Measurements from ENCODE around the gene TACR1. TPM values are rescaled to one million over a fixed set of nuclear protein-coding genes. Genes with fewer than 3 reads are reported as not detected.
A peak's percentile ranks its signal among the peaks of the same experiment; 100 is the strongest.
"Not testable (repeated sequence)": the region's sequence is repeated elsewhere in the genome, so short reads cannot be mapped to it uniquely, and the experiment has no call there.

Gene TACR1, protein sequence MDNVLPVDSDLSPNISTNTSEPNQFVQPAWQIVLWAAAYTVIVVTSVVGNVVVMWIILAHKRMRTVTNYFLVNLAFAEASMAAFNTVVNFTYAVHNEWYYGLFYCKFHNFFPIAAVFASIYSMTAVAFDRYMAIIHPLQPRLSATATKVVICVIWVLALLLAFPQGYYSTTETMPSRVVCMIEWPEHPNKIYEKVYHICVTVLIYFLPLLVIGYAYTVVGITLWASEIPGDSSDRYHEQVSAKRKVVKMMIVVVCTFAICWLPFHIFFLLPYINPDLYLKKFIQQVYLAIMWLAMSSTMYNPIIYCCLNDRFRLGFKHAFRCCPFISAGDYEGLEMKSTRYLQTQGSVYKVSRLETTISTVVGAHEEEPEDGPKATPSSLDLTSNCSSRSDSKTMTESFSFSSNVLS
- not detected in 2 replicates for total RNA-seq (2021)
- Bru-seq, nascent RNA, result percentile 3 among the genes with signal in this experiment
- BruChase-seq, experiment 1, labeled RNA remaining after a 2-hour chase, result percentile 3 among the genes with signal in this experiment
- BruChase-seq, experiment 2, labeled RNA remaining after a 6-hour chase, result percentile 2 among the genes with signal in this experiment
- long read RNA-seq, result 0 reads

DNA sequence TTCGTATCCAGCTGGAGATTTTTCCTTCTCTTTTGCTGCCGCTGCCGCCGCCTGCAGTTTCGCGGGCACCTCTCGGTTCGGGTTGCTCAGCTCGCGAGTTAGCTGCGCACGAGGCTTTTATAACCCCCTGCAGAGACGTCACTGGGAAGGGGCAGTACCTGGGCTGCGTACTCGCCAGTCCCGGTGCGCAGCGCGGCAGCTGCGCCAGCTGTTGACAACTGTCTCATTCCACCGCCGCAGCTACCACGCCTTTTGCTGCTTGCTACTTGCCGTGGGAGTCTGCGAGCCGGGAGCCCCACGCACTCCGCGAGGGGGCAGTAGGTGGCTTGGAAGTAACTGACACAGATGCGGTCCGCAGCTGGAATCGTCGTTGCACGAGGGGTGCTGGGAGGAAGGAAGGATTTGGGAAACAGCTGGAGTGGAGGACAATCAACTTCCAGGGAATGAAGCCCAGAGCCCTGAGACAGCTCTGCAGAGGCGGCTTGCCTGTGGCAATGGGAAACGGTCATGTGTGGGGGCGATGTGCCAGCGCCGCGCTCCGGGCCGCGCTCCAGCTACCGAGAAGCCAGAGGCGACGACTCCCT lies at the start of gene TACR1:
Gene TACR1, minus strand, starts transcription at position 93 of the 584 bp plus-strand sequence. CDS start 586 bp downstream, outside the sequence.
- no TSS peak for BruUV-seq (replicated peaks)

DNA sequence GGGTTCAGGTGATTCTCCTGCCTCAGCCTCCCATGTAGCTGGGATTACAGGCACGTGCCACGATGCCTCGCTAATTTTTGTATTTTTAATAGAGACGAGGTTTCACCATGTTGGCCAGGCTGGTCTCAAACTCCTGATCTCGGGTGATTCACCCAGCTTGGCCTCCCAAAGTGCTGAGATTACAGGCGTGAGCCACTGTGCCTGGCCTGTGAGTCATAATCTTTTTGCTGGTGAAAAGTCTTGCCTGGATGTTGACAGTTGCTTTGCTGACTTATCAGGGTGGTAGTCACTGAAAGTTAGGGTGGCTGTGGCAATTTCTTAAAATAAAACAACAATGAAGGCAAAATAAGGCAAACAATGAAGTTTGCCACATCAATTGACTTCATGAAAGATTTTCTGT lies 49.3 kb upstream of the TACR1 start:
- intact Hi-C loops (cut with micrococcal nuclease; ENCODE audit: unreplicated experiment); H3K4me3 ChIP-seq (ENCODE audit: low read depth, low read length, poor library complexity, severe bottlenecking); H3K27ac ChIP-seq (ENCODE audit: low read depth, low read length, poor library complexity, severe bottlenecking); CTCF ChIA-PET; H3K36me3 ChIP-seq (ENCODE audit: insufficient read depth, low read length, poor library complexity, severe bottlenecking); DNase-seq (ENCODE audit: low spot score); BruUV-seq (replicated peaks); H3K27me3 ChIP-seq (replicated peaks; ENCODE audit: insufficient read depth, low read depth, low read length, poor library complexity); H3K9me3 ChIP-seq (ENCODE audit: low read depth, low read length, poor library complexity, severe bottlenecking); H3K4me1 ChIP-seq (ENCODE audit: insufficient read depth, low read length, poor library complexity, severe bottlenecking); POLR2A ChIA-PET (ENCODE audit: low non-redundant PET): not testable (repeated sequence)

More for the DNA sequence above, at the start of gene TACR1:
- CTCF ChIA-PET, result interaction anchor here (0.5 to 1.3 kb wide), 5 partner anchors 122 to 403 kb away, joined by 3 to 9 read pairs (median 3); no protein-coding TSS in a partner anchor
- intact Hi-C loops (cut with micrococcal nuclease; ENCODE audit: unreplicated experiment), result loop anchor here (2.0 kb wide), 2 partner anchors 205 to 281 kb away; no protein-coding TSS in a partner anchor
- Histone ChIP-seq H3K4me1 (ENCODE audit: insufficient read depth, low read length, poor library complexity, severe bottlenecking) (peaks cover 15% of the 10 kb centered on the region), H3K27me3 (replicated peaks; ENCODE audit: insufficient read depth, low read depth, low read length, poor library complexity) (peaks cover 77% of the 10 kb centered on the region), H3K27ac (ENCODE audit: low read depth, low read length, poor library complexity, severe bottlenecking) (no peak within 1 kb of the TSS), H3K36me3 (ENCODE audit: insufficient read depth, low read length, poor library complexity, severe bottlenecking) (no peaks in the 10 kb centered on the region), H3K4me3 (ENCODE audit: low read depth, low read length, poor library complexity, severe bottlenecking) (peak within 1 kb of the TSS; percentile 39), H3K9me3 (ENCODE audit: low read depth, low read length, poor library complexity, severe bottlenecking) (no peaks in the 10 kb centered on the region)
- peak; percentile 87 for DNase-seq (ENCODE audit: low spot score)
- no peak for TF ChIP-seq EZH2 (IDR thresholded peaks at IDR 0.05; ENCODE audit: borderline replicate concordance, low read depth, low read length, poor library complexity, severe bottlenecking)
- TF ChIP-seq, protein P1, sequence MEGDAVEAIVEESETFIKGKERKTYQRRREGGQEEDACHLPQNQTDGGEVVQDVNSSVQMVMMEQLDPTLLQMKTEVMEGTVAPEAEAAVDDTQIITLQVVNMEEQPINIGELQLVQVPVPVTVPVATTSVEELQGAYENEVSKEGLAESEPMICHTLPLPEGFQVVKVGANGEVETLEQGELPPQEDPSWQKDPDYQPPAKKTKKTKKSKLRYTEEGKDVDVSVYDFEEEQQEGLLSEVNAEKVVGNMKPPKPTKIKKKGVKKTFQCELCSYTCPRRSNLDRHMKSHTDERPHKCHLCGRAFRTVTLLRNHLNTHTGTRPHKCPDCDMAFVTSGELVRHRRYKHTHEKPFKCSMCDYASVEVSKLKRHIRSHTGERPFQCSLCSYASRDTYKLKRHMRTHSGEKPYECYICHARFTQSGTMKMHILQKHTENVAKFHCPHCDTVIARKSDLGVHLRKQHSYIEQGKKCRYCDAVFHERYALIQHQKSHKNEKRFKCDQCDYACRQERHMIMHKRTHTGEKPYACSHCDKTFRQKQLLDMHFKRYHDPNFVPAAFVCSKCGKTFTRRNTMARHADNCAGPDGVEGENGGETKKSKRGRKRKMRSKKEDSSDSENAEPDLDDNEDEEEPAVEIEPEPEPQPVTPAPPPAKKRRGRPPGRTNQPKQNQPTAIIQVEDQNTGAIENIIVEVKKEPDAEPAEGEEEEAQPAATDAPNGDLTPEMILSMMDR (conservative IDR thresholded peaks at IDR 0.05; ENCODE audit: low read depth, low read length), result peak; percentile 85
- POLR2A ChIA-PET (ENCODE audit: low non-redundant PET), result no interaction called here

DNA sequence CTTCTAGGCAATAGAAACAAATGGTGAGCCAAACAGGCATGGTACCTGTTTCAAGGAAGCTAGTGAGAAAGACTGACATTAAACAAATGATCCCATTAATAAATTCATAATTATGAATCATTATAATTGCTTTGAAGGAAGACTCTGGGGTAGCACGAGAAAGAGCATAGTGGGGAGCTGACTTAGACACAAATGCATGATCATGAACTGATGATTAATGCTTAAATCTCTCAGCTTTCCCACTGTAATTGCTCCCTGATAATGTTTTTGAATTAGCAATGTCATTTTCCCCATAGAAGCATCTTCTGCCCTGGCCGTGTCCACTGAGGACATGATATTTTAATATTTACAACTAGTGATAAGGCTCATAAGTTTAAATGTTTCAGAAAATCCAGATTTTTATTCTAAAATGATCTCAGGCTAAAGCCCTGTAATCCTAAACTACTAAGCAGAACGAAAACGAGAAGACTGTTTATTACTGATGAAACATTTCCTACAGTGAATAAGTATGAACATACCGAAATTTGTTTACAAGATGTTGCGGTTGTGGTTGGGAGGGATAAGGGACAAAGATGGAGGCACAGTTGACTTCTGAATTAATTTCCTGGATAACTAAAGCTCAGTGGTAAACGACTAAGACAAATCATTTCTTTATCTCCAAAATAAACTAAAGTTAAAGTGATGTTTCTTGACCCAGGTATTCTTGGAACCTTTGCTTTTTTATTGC lies 47.3 kb upstream of the TACR1 start:
- ChIA-PET POLR2A (ENCODE audit: low non-redundant PET) (no interaction called here), CTCF (no interaction called here)
- BruUV-seq (replicated peaks), result no TSS peak
- H3K27ac ChIP-seq (ENCODE audit: low read depth, low read length, poor library complexity, severe bottlenecking), result no peak overlapping the region
- no peaks in the 10 kb centered on the region for H3K36me3 ChIP-seq (ENCODE audit: insufficient read depth, low read length, poor library complexity, severe bottlenecking)
- H3K27me3 ChIP-seq (replicated peaks; ENCODE audit: insufficient read depth, low read depth, low read length, poor library complexity), result no peaks in the 10 kb centered on the region
- intact Hi-C loops (cut with micrococcal nuclease; ENCODE audit: unreplicated experiment), result no loop called here
- TF ChIP-seq, protein P1 (conservative IDR thresholded peaks at IDR 0.05; ENCODE audit: low read depth, low read length), result no peak
- no peak for TF ChIP-seq EZH2 (IDR thresholded peaks at IDR 0.05; ENCODE audit: borderline replicate concordance, low read depth, low read length, poor library complexity, severe bottlenecking)
- no peak overlapping the region for H3K4me3 ChIP-seq (ENCODE audit: low read depth, low read length, poor library complexity, severe bottlenecking)
- no peak for DNase-seq (ENCODE audit: low spot score)
- peaks cover 18% of the 10 kb centered on the region for H3K9me3 ChIP-seq (ENCODE audit: low read depth, low read length, poor library complexity, severe bottlenecking)
- no peaks in the 10 kb centered on the region for H3K4me1 ChIP-seq (ENCODE audit: insufficient read depth, low read length, poor library complexity, severe bottlenecking)

Measured in A673 (cell line).